GM21367 (cell line): Measurements from ENCODE around the gene NECAB3.

Experiments used
- ATAC-seq: cut with Tn5 transposase; IDR thresholded peaks from one replicate; pipeline ENCODE4 v1.9.1; 2021; ENCODE audit not compliant: unreplicated experiment

NECAB3 gene

GRCh38 chr20:33679758-33680485, 5.7 kb upstream of the NECAB3 start:
- no peak for ATAC-seq

- ATAC-seq = no peak
These were observed 3.9 kb upstream of the NECAB3 start for GRCh38 chr20:33677991-33678702.

- no peak for ATAC-seq
These were observed 2.7 kb upstream of the NECAB3 start for GRCh38 chr20:33676652-33677645.

GRCh38 chr20:33676121-33676520, 1.9 kb upstream of the NECAB3 start:
- ATAC-seq = no peak

- ATAC-seq = no peak
These were observed 1.1 kb upstream of the NECAB3 start for GRCh38 chr20:33675136-33675959.

GRCh38 chr20:33673410-33674293, 576 bp downstream of the NECAB3 start:
- no peak for ATAC-seq

GRCh38 chr20:33673114-33673409, 1.2 kb downstream of the NECAB3 start:
- no peak for ATAC-seq

- no peak for ATAC-seq
These were observed 1.7 kb downstream of the NECAB3 start for GRCh38 chr20:33672426-33673113.

- ATAC-seq = no peak
These were observed 2.5 kb downstream of the NECAB3 start for GRCh38 chr20:33671573-33672288.

- ATAC-seq = no peak
These were observed 3.3 kb downstream of the NECAB3 start for GRCh38 chr20:33670715-33671499.

GRCh38 chr20:33669873-33670640, 4.2 kb downstream of the NECAB3 start:
- ATAC-seq = no peak

GRCh38 chr20:33669224-33669623, 5.0 kb downstream of the NECAB3 start:
- ATAC-seq = no peak

GRCh38 chr20:33668466-33669155, 5.6 kb downstream of the NECAB3 start:
- no peak for ATAC-seq

GRCh38 chr20:33667676-33668465, 6.4 kb downstream of the NECAB3 start:
- ATAC-seq = no peak

- no peak for ATAC-seq
These were observed 7.0 kb downstream of the NECAB3 start for GRCh38 chr20:33667245-33667675.
